SU-DHL-6 (cell line): ENCODE data around the gene ME3.

Experiments
- CTCF ChIP-seq: fragments of 200-600 bp; sonication (generic); IDR thresholded peaks from one replicate; pipeline ENCODE4 v1.5.1; 2017; ENCODE audit warnings: antibody characterized with exemption, mild to moderate bottlenecking, low read length, moderate library complexity; ENCODE audit not compliant: insufficient read depth, poor library complexity, severe bottlenecking
- EZH2phosphoT487 ChIP-seq: fragments of 200-600 bp; sonication (generic), shearing (Covaris generic); conservative IDR thresholded peaks from 2 replicates; pipeline ENCODE4 v1.6.1; 2018; ENCODE audit warnings: mild to moderate bottlenecking, antibody characterized with exemption, low read length, moderate library complexity, mixed read lengths

- TF ChIP-seq CTCF (no peak), EZH2phosphoT487 (no peak)
Measured at GRCh38 chr11:86673055-86673843, 833 bp upstream of the ME3 start.
